Globus pallidus (tissue), 1 donor: ENCODE data around the gene DESI2.

Experiments used
- DNase-seq: peaks from one replicate; pipeline ENCODE4 v3.0.0-alpha.2; 2015; ENCODE audit warnings: low spot score

Gene DESI2

DNA sequence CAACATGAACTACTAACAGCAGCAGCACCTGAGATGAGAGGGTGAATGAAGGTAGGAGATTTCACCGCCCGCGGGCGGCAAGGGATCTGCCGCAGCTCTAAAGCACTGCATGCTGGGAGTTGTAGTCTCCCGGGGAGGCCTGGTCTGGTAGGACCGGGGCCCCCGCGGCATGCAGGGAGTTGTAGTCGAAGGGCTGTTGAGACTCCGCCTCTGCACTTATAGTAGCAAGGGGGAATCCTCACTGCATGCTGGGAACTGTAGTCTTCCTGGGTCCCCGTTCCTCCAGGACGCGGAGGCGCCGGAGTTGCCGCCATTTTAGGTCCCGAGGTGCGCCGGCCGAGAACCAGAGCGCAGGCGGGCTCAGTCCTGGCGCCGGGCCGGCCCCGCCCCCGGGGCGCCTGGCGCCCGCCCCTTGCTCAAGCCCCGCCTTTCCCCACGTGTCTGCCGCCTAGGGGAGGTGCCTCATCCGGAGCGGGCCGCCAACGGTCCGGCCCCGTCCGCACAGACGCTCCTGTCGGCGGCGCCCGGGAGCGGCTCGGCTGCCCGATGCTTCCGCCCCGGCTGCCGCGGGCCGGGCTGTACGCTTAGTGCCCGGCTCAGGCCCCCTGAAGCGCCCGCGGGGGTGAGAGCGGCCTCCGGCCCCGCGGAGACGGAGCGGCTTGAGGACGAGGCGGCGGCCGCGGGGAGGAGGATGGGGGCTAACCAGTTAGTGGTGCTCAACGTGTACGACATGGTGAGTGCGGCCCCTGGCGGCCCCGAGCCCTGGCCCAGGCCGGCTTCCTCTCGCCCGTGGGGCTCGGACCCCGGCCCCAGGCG is at the start of gene DESI2:
DESI2 (plus strand) TSS at position 504 of the 816 bp plus-strand sequence; CDS start at position 692, 188 bp downstream.
- DNase-seq: peak; percentile 100

DNA sequence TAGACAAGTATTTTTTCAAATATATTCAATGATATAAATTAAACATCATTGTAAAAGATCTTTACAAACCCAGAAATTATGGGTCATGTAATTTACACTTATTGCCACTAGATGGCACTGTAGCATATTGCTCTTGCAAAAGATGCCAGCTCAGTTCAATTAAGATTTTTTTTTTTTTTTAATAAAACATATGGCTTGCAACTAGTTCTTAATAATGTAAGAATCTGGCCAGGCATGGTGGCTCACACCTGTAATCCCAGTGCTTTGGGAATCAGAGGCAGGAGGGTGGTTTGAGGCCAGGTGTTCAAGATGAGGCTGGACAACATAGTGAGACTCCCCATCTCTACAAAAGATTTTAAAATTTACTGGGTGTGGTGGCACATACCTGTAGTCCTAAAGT is 49.4 kb upstream of the DESI2 start:
- peak; percentile 10 for DNase-seq

DNA sequence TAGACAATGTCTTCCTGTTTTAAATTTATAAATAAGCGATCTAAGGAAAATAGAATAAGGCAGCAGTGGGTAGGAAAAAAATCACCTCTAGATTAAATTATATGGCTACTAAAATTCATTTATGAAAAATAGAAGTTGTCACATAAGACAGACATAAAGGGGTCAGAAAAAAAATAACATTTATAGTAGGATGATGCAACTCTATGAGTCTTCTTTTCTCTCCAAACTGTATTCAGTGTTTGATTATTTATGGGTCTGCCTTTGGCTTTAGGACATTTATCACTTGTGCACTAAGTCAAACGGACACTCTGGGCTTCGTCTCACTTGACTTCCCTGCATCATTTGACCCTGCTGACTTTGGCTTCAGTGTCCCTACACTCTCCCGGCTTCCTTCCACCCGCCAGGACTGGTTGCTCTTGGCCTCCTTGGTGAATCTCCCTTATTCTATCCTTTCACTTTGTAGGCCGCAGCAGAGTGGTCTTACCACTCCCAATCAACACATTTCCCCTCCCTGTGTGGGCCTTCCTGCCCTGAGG is 47.0 kb upstream of the DESI2 start:
- DNase-seq: no peak

DNA sequence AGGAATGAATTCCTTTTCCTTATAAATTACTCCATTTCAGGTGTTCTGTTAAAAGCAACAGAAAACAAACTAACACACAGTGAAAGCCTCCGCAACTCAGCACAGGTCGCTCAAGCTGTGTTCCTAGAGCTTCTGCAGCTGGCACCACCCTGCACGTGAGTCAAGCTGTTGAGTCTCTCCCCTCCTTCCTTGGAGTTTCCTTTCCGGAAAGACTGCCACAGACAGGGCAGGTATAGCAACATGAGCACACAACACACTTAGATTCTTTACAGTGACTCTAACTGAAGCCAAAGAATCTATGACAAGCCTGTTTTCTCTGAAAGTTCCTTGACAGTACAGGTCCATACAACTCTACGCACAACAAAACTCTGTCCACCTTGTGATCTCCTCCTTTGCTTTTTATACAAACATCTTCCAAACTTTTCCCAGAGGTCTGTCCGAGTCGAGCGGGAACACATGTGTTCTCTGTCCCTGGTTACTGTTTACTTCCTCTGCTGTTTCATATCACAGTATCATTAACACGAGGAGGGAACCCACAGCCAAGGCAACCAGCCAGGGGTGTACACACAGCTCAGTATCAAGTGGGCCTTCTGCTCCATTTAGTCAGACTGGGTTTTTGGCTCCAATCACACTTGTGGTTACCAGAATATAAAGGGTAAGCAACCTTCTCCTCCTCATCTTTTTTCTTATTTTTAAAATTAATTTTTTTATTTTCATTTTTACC is 38.7 kb upstream of the DESI2 start:
- no peak for DNase-seq

DNA sequence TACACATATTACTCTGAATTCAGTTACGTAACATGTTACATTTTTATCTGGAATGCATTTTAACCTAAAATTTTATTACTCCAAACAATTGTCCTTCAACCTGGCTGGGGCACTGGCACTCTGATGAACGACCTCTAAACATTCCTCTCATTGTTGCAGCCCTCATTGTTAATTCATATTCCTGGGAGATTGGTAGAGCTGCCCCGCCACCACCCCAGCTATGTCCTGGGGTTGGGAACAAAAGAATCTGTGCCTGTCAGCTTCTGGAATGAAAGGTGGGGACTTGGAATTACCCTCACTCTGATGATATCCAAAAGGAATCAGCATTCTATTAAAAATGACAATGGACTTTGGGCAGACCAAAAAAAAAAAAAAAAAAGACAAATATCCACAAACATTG is 38.0 kb upstream of the DESI2 start:
- DNase-seq: no peak

DNA sequence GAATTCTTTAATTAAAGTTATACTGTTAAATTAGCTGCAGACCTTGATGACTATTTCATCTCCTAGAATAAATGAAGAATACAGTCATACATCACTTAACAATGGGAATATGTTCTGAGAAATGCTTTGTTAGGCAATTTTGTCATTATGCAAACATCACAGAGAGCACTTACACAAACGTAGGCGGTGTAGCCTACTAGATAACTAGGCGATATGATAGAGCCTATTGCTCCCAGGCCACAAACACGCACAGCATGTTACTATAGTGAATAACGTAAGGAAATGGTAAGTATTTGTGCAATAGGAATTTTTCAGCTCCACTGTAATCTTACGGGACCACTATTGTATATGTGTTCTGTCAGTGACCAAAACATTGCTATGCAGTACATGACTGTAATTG is 37.6 kb upstream of the DESI2 start:
- DNase-seq: no peak

DNA sequence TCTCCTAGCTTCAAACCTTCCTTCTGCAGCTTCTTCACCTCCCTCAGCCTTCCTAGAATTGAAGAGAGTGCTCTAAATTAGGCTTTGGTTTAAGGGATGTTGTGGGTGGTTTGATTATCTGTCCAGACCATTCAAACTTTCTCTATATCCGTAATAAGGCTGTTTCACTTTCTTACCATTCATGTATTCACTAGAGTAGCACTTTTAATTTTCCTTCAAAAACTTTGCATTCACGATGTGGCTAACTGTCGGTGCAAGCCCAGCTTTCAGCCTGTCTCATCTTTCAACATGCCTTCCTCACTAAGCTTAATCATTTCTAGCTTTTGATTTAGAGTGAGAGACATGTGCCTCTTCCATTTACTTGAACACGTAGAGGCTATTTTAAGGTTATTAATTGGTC is 26.2 kb upstream of the DESI2 start:
- no peak for DNase-seq

DNA sequence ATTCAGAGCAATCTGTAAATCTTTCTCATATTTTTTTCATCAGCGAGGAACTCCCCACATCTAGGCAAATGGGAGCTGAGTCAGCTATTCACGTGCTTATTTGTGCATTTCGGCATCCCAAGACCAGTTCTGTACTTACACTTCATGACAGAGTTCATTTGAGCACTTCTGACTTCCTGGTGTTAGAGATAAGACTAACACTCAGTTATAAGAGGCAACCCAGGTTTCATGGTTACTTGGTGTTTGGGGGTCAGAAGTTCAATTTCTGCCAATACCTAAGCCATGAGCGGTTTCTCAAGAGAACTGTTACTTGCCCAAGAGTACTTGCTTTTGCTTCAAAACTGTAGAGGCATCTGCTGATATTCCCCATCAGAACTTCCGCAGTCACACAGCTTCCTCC is 24.1 kb upstream of the DESI2 start:
- DNase-seq: no peak

DNA sequence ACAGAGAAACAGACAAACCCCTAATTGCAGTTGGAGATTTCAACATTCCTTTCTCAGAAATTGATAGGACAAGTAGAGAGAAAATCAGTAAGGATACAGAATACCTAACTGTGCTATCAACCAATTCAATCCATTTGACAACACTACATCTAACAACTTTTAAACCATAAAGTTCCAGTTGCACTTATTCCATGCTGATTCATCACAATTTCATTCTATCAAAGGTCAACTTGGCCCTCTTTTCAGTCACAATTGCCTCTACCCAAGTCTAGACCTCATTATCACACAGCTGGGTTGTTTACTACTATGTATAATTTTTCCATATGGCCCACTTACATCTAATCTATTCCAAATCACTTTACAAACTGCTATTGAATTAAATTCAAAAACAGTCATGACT is 19.8 kb upstream of the DESI2 start:
- DNase-seq: no peak

DNA sequence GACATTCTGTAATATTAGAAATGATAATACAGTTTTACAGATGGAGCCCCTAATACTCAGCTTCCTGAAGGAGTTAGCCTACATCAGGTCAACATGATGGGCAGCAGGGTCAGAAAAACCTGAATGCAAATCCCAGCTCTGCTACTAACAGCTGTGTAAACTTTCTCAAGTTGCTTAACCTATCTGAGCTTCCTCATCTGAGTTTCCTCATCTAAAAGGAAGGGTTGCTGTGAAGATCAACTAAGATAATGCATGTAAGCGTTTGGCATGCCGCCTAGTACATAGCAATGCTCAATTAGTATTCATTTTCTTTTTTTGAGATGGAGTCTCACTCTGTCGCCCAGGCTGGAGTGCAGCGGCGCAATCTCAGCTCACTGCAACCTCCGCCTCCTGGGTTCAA is 18.4 kb upstream of the DESI2 start:
- no peak for DNase-seq

DNA sequence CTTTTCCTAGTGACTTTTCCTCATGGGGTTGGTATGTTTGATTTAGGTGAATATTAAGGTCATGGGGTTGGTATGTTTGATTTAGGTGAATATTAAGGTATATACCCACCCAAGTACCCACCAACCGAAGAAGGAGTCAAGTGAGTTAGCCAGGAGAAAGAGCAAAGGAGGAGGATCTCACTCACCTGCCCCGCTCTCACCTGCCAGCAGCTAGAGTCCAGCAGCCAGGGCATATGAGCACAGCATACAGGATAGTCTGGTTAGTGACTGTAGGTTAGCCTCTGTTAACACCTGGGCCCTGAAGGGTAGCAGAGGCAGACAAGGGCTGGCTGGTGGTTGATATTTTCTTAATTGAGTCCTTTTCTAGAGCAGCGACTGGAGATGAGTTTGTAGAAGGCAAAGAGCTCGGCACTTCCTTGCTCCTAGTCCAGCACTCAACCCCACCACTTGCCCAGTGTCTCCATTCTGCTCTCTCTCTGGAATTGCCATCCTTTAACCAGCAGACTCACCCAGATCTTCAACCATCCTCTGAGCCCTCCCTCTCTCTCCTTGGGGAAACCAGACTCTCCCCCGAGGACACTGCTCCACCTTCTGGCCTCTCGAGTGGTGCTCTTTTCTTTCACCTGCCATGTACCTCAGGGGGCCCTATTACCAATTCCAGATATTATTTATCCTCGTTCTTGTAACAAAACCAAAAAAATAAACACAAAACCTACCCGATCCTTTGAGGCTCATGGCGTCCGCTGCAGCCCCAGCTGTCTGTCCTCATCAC is 16.3 kb upstream of the DESI2 start:
- no peak for DNase-seq

DNA sequence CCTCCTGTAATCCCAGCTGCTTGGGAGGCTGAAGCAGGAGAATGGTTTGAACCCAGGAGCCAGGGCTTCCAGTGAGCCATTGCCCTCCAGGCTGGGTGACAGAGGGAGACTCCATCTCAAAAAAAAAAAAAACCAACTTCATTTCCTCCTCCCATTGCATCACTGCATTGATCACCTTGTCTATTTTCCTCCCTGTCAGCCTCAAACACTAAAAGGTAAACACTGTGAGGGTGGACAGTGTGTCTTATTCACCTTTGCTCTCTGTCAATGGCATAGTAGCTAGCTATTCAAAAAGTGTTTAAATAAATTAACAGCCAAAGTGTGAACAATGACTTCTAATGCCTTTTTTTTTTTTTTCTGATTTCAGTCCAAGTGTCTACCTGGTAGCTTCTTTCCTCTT is 13.4 kb upstream of the DESI2 start:
- no peak for DNase-seq

DNA sequence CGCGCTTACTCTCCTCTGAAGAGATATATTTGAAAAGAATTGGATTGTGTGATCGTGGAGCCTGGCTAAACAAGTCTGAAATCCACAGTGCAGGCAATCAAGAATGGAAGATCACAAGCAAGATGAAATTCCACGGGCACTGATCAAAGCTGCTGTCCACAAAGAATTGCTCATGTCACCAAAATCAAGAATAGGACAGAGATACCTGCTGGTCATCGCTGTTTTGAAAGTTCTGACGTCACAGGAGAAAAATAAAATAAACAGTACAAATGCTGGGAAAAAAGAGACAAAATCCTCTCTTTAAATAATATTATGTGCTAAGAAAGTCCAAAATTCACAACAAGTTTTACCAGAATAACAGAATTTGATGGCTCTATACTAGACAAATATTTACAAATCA is 12.0 kb upstream of the DESI2 start:
- no peak for DNase-seq

DNA sequence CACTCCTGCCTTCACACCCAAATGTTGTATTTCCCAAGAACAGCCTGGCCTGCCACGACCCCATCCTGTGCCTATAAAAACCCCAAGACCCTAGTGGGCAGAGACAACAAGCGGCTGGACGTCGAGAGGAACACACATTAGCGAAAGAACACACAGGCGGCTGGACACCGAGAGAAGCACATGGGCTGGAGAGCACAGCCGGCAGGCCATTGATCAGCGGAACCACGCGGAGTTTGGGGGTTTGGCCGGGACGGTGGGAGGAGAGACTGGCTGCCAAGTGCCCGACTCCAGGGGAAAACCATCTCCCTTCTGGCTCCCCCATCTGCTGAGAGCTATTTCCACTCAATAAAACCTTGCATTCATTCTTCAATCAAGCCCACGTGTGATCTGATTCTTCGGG is 10.4 kb upstream of the DESI2 start:
- DNase-seq: no peak

DNA sequence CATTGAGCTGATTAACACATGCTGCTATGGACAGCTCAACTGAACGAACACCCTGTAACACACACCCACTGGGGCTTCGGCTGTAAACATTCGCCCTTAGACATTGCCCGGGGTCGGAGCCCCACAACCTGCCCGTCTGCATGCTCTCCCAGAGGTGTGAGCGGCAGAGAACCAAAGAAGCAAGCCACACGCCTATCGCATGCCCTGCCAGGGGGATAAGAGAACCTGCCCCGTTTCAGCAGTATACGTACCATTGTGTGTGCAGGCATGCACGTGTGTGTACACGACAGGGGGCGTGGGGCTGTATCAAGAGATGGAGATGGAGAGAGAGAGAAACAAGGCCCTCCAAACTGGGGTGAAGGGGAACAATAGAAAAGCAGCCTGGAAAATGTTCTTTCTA is 9.9 kb upstream of the DESI2 start:
- no peak for DNase-seq

DNA sequence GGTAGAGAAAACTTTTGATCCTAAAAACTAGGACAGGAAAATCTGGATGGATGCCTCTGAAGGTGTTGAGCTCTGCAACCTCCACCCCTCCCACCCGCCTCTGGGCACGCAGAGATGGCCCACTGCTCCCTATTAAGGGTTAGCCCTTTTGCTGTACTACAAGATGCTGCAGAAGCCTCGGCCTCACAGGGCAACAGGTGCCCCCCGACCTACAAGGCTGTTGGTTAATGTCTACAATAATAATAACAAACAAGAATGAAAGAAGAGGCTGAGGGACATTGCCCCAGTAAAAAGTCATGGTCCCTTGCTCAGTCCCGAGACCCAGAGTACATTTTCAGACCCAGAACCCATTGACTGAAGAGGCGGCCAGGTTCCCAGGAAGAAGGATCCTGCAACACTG is 7.5 kb upstream of the DESI2 start:
- no peak for DNase-seq

DNA sequence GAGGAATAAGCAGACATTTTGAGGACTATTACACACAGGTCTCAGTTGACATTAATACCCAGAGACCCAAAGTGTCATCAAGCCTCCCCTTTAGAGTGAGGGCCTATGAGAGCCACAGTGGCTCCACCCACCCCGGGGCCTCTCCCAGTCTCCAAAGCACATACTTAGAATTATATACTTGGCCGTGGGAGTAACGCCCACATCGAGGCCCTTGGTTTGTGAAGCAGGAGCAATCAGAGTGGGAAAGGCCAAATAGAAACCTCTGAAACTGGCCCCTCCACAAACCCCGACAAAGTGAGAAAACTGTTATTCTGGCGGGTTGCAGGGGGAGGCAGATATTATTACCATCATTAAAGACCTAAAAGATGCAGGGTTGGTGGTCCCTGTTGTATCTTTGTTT is 7.0 kb upstream of the DESI2 start:
- DNase-seq: no peak

DNA sequence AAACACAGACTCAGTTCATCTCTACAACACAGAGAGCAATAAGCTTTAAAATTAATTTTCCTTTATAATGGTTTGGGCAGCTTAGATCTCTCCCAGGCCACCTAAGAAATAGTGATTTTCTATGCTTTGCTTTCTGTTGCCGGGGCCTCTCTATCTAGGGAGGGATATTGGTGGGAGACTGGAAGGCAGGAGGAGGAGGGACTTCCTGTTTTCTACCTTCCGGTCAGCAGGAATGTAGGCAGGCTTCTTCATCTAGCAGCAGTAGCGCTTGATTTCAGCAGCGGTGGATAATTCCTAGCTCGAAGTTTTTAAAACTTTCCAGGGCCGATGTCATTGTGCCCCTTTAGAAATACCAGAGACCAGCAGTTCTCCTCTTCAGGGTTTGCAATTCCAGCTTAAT is 5.1 kb upstream of the DESI2 start:
- DNase-seq: no peak

DNA sequence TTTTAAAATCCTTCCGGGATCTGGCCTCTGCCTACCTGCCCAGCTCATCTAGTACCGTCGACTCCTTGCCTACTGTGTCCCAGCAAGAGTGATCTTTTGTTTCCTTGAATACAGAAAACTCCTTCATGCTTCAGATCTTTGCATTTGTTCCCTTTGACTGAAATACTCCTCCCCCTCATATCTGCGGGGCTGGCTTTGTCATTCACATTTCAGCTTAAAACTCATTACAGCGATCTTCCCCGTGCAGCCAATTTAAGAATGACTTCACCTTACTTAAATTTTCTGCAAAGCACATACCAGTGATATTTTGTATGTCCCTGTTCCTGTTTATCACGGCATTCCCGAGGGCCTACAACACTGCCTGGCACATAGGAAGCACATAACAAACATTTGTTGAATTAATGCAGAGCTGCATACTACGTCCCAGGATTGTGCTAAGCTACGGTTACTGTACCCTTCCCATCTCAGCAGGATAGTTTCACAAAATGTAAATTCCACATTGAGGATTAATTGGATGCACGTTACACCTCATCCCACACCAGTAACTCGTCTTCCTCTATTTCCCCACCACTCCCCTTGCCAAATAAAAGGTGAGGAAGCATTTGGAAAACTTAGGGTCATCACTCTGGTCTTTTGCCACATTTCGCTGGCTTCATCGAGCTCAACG is 837 bp upstream of the DESI2 start:
- DNase-seq: no peak

DNA sequence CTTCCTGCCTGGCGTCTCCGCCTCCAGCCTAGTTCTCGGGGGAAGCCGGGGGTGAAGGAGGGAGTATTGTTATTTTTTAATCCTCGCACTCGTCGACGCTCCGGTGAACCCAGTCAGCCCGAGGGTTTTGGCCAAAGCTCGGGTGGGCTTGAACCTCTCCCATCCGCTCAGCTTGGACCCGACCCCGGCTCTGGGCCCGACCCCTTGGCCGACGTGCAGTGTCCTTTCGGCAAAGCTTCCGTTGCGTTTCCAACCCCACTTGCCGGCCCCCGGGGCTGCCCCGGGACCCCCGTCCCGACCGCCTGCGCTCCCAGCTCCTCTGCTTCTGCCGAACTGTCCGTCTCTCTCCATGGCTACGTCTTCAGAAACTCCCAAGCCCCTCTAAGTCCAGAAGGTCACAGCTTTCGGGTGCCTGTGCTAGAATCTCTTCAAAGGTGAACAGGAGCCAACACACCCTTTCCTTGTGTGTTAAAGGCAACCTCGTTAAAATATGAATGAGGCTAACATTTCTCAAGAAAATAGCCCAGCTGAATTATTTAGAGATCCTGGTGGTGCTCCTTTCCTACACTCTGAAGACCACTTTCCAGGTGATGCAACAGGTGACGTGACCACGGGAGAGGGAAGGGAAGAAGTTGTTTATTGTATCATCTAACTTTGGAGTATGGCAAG is 647 bp downstream of the DESI2 start:
- DNase-seq: no peak
